ENCODE data around the gene PTPN4.

PTPN4 gene, protein sequence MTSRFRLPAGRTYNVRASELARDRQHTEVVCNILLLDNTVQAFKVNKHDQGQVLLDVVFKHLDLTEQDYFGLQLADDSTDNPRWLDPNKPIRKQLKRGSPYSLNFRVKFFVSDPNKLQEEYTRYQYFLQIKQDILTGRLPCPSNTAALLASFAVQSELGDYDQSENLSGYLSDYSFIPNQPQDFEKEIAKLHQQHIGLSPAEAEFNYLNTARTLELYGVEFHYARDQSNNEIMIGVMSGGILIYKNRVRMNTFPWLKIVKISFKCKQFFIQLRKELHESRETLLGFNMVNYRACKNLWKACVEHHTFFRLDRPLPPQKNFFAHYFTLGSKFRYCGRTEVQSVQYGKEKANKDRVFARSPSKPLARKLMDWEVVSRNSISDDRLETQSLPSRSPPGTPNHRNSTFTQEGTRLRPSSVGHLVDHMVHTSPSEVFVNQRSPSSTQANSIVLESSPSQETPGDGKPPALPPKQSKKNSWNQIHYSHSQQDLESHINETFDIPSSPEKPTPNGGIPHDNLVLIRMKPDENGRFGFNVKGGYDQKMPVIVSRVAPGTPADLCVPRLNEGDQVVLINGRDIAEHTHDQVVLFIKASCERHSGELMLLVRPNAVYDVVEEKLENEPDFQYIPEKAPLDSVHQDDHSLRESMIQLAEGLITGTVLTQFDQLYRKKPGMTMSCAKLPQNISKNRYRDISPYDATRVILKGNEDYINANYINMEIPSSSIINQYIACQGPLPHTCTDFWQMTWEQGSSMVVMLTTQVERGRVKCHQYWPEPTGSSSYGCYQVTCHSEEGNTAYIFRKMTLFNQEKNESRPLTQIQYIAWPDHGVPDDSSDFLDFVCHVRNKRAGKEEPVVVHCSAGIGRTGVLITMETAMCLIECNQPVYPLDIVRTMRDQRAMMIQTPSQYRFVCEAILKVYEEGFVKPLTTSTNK

DNA sequence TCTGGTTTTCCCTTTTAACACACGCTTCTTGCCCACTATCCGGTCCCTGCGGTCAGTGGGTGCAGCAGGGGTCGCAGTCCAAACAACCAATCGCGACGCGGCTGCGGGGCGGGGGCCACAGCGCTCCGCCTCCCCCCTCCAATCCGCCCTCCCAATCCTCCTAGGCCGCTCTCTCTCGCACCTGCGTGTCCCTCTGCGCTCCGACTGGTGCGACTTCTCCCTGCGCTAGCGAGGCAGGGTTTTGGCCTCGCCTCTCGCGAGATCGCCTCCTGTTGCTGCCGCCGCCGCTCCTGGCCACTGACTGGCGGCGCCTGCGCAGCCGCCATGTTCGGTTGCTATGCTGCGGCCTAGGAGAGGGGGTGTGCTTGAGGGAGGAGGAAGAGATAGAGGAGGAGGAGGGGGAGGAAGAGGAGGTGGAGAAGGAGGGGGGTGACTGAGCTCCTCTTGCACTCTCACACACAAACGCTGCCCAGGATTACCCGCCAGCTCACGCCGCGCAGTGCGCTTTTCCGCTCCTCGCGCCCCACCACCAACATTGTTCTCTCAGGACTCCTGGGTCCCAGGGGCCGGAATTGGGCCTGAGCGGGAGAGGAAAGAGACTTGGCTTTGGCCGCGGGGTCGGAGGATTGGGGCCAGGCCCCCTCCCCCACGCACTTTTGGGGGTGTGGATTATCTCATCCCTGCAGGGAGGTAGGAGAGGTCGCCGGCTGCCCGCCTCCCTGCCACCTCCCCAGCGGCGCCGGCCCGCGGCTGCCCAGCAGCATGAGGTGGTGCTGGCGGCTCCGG lies at the start of gene PTPN4:
TSS of gene PTPN4 (plus strand) at position 472 of the 786 bp plus-strand sequence. CDS start 49,932 bp downstream, outside the sequence.
- peak; percentile 92 to 97 for DNase-seq (ENCODE audit: low read depth in 2 of 2)

DNA sequence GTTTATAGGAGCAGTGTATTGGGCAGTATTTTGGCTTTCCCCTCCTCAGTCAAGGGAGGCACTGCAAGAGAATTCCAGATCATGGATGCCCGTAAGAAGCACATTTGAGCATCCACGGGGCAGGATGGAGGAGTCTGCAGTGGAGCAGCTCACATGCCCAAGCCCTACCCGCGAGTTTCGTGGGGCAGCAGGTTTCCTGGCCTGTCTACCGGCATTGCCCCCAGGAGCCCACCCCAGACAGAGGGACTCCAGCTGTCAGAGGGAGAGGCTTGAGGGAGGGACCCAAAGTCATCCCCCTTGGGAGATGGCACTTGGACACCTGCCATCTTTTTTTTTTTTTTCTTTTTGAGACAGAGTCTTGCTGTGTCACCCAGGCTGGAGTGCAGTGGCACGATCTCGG lies 49.4 kb upstream of the PTPN4 start:
- no peak for DNase-seq (ENCODE audit: low read depth in 2 of 2)

DNA sequence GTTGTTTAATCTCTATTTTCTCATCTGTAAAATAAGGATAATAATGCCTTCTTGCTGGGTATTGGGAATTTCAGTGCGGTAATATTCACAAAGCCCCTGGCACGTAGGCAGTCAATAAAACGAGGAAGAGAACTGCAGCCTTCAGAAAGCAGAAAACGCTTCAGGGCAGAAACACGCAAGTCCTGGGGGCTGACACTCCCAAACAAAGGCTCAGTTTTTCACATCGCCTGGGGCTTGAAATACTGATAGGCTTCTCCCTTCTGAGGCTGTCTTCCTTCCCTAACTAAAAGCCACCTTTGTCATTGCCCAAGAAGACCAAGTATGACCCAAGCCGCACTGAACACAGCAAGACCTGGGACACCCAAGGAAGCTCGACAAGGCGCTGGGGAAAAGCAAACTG lies 48.4 kb upstream of the PTPN4 start:
- no peak for DNase-seq (ENCODE audit: low read depth in 2 of 2)

DNA sequence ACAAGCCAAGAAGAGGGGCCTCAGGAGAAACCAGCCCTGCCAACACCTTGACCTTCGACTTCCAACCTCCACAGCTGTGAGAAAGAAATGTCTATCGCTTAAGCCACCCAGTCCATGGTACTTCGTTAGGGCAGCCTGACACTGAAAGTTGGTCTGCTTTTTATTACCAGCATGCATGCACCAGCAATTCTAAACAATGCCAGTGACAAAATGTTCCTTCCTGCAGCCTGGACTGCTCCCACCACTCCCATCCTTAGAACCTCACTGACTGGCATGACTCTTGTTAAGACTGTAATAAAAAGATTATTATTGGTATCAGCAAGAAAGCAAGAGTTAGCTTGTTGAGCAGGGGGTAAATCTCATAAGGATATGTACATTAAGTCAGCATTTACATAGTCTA lies 47.2 kb upstream of the PTPN4 start:
- no peak for DNase-seq (ENCODE audit: low read depth in 2 of 2)

DNA sequence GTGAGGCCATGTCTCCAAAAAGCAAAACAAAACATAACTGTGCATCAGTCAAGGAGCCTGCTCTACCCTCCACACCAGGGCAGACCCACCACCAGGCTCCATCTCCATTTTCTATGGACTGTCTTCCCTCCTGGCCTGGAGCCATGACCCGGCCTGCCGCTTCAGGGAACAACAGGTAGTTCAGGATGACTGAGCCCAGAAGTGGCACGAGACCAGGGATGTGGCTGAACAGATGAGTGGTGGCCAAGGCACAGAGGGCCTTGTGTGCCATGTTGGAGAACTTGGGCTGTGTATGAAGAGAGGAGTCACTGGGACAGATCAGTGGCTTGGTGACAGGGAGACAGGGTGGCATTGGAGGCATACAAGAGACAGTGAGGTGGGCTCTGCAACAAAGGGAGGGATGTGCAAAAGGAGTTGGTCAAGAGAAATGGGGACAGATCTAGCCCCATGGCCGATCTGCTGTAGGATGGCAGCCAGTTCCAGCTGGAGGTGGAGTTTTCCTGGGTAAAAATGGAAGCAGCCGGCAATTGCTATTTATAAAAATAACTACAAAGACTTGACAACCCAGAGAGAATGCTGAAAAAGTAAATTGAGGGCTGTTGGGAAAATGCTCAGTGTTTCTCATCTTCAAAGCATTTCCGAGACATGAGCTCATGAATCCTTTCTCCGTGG lies 45.8 kb upstream of the PTPN4 start:
- DNase-seq (ENCODE audit: low read depth in 2 of 2): no peak

DNA sequence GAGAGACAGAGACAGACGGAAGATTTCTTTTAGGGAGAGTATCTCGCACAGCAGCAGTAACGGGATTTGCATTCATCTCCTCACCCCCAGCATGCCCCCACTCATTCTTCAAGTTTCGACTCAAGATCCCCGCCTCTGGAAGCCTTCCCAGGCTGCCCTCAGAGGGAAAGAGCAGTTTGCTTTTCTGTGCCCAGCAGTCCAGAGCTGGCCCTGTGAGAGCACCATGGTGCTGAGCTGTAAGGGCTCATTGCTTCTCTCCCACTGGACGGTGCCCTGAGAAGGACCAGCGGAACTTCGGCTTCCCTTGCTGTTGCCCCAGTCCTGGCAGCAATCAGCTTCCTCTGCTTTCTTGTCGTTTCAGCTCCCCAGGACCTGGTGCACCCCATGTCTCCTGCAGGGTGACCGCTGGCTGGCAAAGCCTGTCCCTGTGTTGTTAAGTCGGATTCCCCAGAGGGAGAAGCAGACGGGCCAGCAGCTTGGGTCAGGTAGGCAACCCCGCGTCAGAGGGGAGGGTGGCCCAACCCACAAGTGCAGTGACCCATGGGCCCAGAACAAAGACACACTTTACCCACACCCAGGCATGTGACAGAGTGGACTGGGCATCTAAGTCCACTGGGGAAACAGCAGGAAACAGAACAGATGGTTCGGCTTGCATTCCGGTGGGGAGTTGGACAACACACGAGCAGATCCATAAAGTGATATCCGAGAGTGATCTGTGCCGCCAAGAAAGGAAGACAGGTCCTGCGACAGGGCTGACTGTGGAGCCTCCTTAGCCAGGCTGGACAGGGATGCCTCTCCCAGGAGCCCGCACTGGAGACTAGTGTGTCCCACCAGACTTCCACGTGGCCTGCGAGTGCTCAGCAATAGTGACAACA lies 44.1 kb upstream of the PTPN4 start:
- no peak for DNase-seq (ENCODE audit: low read depth in 2 of 2)

DNA sequence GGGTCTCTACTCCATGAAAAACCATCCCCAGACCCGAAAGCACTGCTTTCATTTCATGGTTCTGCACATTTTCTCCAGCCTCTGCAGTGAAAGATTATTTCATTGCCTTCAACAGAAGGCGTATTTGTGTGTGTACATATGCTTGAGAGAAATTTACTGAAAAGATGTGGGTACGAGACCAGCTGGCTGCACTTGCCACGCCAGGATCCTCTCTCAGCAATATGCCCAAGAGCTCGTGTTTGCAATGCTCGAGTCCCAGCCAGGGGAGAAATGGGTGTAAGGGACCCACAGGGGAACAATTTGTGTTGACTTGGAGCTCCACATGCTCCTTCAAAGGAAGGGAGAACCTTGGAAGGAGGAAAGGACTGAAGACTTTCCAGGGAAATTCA lies 43.4 kb upstream of the PTPN4 start:
- no peak for DNase-seq (ENCODE audit: low read depth in 2 of 2)

DNA sequence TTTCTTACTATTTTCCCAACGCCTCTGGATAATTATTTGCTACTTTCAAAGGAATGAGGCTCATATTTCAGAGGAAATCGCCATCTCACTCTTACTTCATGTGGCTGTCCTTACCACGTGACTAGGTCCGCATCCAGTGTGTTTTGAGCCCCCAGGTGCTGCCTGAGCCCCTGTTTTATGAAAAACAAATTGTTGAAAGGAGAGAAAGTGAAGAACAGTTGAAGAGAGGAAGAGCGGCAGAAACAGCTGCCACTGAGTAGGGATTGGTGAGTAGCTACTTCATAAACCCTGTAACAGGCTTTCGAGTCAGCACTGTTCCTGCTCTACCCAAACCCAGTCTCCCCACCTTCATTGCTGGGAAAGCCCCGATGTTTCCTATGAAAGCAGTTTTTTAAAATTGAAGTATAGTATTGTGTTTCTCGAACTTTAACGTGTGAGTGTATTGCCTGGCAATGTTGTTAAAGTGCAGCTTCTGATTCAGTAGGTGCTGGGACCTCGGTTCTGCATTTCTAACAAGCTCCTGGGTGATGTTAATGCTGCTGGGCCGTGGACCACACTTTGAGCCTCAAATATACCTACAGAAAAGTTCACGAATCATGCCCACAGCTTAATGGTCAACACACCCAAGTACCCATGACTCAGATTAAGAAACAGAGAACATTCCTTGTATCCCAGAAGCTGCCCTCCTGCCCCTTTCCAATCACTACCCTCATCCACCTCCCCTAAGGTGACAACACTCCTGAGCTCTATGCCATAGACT lies 41.0 kb upstream of the PTPN4 start:
- no peak for DNase-seq (ENCODE audit: low read depth in 2 of 2)

DNA sequence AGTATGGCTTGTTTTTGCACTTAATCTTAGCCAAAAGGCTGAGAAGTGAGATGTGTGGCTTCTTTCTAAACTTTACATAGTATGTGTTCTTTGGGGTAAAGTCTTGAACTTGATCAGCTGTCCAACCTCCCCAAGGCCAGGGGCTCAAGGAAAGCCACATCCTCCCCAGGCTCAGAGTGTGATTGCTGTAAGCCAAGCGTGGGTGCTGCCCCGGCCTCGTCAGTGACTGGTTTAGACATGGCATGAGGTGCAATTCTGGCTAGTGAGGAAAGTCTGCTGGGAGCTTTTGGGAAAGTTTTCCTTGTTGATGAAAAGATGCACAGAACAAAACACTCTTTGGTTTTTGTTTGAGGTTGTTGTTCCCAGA lies 40.5 kb upstream of the PTPN4 start:
- no peak for DNase-seq (ENCODE audit: low read depth in 2 of 2)

DNA sequence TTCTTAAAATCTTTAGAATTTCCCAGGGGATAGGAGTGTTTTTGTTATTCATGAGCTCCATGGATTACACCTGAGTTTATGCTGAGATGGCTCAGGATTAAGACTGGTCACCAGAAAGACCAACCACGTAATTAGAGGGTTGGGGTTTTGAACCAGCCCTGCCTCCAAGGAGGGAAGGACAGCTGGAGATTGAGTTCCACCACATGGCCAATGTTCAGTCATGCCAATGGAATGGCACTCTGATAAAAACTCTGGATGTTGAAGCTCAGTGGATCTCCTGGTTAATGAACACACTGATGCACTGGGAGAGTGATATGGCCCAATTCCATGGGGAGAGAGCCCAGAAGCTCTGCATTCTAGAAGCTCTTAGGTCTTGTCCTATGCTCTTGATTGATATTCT lies 38.7 kb upstream of the PTPN4 start:
- no peak for DNase-seq (ENCODE audit: low read depth in 2 of 2)

DNA sequence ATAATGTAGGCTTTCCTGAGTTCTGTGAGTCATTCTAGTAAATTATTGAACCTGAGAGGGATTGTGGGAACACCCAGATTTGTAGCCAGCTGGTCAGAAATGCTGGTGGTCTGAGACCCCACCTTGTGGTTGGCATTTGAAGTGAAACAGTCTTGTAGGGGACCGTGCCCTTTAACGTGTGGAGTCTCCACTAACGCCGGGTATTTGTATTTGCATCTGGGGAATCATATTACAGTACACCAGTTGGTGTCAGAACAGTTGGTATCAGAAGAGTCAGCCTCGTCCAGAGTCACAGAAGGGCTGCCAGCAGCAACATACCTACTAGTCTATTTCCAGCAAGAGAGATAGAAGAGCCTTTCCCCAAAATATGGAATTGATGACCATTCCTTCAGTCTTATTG lies 38.3 kb upstream of the PTPN4 start:
- no peak for DNase-seq (ENCODE audit: low read depth in 2 of 2)

DNA sequence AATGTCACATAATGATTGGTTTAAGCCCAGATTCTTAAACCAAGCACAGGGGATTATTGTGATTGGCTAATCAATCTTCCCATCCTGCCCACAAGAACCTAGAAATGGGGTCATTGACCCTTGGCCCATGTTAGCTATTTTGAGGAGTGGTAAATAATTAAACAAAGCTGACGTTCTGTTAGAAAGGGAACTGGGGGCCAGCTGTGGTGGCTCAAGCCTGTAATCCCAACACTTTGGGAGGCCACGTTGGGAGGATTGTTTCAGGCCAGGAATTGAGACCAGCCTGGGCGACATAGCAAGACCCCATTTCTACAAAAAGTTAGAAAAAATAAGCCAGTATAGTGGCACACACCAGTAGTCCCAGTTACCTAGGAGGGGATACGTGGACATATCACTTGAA lies 37.8 kb upstream of the PTPN4 start:
- DNase-seq (ENCODE audit: low read depth in 2 of 2): no peak

DNA sequence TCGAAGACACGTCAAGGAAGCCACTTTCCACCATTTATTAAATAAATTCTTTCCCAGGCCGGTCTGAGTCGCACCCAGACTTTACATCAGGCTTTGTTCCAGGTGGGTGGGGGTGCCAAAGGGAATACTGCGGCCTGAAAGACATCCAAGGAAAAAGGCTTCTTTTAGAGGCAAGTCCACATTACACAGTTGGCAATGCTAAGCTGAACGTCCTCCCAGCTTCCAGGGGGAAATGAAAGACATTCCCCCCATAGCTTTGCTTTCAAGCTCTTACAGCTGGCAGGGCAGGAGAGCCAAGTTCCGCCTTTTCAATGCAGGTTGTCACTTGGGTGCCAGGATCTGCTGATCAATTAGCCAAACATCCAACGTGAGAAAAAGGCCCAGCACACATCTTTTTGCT lies 36.5 kb upstream of the PTPN4 start:
- DNase-seq (ENCODE audit: low read depth in 2 of 2): no peak

DNA sequence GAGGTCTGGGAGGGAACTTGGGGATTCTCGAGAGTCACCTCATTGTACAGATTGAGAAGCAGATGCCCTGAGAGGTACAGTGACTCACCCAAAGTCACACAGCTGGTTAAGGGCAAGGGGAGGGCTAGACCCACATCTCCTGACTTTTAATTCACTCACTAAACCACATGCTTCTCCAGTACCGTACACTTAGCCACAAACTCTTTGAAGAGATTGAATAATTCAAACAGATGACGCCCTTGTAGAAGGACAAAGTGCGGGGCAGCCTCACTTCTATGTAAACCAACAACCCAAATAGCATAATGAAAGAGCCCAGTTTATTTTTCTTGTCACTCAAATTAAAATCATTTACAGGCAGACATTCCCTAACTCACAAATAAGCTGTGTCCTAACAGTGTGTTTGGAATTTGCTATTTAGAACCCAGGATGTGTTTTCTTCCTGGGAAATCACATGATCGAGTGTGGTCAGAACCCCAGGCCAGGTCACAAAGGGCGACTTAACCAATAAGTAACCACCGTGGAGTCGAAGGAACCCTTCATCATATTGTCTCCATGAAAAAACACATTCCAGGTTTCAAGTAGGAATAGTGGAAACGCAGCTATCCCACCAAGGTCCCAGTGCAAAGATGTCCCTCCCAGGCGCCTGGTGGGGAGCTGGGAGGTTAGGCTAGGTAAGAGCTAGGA lies 35.8 kb upstream of the PTPN4 start:
- DNase-seq (ENCODE audit: low read depth in 2 of 2): no peak

DNA sequence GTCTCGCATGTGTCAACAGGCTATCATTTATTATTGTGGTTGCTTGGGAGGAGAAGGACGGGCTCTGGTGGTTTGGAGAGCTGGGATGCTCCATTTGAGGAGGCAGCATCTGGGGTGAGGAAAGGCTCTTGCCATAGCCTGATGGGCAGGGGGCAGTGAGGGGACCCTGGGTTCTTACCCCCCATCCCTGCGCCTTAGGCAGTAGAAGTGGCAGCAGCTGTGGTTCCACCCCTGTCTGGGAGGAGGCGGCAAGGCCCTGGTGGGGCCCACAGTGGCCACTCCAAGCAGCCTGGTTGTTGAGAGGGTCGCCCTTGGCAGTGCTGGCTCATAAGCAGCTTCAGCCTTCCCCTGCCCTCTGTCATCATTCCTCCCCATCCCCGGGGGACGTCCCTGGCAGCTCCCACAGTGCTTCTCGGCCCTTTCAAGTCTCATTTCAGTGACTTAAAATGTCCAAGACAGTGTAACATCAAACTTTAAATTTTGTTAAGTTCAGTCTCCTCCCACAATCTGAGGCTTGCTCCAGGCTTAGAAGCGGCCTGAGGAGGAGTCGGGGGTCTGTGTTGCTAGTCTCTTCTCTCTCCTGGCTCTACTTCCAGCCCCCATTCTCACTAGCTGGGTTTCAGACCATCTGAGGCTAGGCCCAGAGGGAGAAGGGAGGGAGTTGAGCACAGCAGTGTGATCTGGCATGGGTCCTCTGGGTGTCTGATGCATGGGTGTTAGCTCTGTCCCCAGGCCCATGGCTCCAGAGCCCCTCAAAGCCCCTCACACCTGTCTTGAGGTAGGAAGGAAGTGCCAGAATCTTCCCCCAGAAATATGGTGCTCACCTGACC lies 34.9 kb upstream of the PTPN4 start:
- DNase-seq (ENCODE audit: low read depth in 2 of 2): no peak

DNA sequence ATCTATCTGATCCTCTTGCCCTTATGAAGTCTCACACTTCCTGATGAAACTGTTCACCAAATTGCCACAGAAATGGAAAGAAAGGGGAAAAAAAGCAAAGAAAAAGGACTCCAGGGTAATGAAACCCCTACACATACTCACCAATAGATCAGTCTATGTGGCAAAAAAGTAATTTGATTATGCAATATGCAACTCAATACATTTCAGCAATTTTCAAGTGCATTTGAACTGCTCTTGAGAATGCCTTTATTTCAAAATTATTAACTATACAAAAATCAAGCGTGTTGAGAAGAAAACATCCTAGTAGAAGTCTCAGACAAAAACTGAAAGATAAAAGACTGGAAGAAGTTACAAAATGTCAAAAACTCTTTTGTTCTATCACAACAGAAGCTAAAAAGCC lies 32.2 kb upstream of the PTPN4 start:
- DNase-seq (ENCODE audit: low read depth in 2 of 2): no peak

DNA sequence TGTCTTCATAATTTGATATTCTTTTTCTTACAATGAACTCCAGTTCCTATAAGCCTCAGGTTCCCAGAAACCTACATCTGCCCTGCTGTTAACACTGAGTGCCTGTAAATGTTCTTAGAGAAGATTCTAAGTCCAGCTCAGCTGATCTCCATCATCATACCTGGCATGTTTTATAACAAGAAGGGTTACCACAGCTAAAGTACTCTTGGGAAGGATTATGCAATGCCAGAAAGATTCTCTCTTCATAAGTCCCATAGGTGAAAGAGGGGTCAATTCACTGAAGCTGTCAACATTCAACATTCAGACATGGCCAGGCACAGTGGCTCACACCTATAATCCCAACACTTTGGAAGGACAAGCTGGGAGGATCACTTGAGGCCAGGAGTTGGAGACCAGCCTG lies 31.3 kb upstream of the PTPN4 start:
- no peak for DNase-seq (ENCODE audit: low read depth in 2 of 2)

DNA sequence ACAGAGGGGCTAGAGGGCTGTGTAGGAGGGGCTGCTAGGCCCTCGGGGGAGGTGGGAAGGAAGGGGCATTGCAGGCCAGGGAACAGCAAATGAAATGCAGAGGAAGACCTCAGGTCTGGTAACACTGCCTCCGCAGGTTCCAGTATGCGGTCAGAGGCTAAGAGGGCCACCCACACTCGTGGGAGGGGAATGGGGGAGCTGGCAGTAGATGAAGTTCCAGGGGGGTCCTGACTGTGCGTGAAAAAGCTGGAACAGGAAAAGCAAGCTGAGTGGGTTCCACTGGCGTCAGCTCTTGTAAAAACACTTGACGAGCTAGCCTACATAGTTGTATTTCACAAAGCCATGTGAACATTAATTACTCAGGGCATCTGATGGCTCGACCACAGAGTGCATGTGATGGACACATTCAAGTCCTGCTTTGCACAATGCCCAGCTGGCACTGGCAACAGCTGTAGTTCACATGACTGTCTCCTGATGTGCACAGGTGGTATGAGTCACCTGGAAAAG lies 29.0 kb upstream of the PTPN4 start:
- no peak for DNase-seq (ENCODE audit: low read depth in 2 of 2)
